Measurements from ENCODE around the gene EXOC3L4.

GRCh38 chr14:103108749-103109207 is 14.3 kb downstream of the EXOC3L4 start:
- no peak for TF ChIP-seq EZH2 (IDR thresholded peaks at IDR 0.05; ENCODE audit: borderline replicate concordance, insufficient read depth, low read length, poor library complexity, severe bottlenecking)
- TF ChIP-seq CTCF (IDR thresholded peaks at IDR 0.05; ENCODE audit: poor library complexity, severe bottlenecking) = no peak
- no peak for TF ChIP-seq EP300 (conservative IDR thresholded peaks at IDR 0.05; ENCODE audit: poor library complexity, severe bottlenecking)
- no peak for TF ChIP-seq POLR2AphosphoS5 (IDR thresholded peaks at IDR 0.05)
- TF ChIP-seq RAD21 (conservative IDR thresholded peaks at IDR 0.05) = no peak
- no peak for TF ChIP-seq MXI1 (conservative IDR thresholded peaks at IDR 0.05; ENCODE audit: poor library complexity, severe bottlenecking)
- no peak for TF ChIP-seq SMC3 (conservative IDR thresholded peaks at IDR 0.05; ENCODE audit: poor library complexity)
- TF ChIP-seq REST (IDR thresholded peaks at IDR 0.05; ENCODE audit: borderline replicate concordance) = no peak

All from neural cell (in vitro differentiated cells).